GM19240 (cell line): ENCODE results near the gene TBC1D32.
"Not testable (repeated sequence)": the region's sequence is repeated elsewhere in the genome, so short reads cannot be mapped to it uniquely, and the experiment has no call there.

Experiments used
- DNase-seq: peaks from one replicate; pipeline ENCODE4 v3.0.0; 2011; ENCODE audit warnings: low spot score; ENCODE audit not compliant: insufficient read length

Gene TBC1D32

DNA sequence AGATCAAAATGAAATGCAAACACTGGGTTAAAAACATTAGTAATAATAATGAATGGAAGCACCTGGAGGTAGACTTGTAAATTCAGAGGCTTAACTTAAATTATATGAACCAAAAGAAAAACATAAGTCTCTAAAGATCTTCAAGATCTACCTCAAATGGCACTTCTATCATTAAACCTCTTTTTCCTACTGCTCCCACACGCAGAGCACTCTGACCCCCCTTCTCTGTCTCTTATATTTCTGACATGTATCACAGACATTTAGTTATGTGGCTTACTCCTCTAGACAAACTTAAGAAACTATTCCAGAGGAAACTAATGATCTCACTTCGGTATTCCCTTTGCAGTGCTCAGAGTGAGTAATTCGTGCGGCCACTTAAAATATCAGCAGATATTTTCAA, 1.1 kb downstream of the TBC1D32 start:
- no peak for DNase-seq

GRCh38 chr6:121330516-121330915, 3.8 kb downstream of the TBC1D32 start:
- no peak for DNase-seq

DNA sequence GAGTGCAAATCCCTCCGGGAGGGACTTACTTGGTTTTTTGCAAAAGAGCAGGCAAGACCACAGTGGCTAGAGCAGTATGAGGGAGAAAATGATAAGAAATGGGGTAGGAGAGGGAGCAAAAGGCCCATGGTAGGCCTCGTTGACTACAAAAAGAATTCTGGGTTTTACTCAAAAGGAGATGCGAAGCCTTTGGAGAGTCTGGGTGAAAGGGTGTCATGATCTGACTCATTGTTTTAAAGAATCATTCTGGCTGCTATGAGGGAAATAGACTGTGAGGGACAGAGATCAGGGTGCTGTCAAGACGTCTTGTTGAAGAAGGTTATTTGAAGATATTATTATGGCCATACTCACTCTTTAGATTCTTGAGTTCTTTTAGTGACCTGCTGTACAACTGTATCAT, 13.0 kb downstream of the TBC1D32 start:
- DNase-seq = no peak

DNA sequence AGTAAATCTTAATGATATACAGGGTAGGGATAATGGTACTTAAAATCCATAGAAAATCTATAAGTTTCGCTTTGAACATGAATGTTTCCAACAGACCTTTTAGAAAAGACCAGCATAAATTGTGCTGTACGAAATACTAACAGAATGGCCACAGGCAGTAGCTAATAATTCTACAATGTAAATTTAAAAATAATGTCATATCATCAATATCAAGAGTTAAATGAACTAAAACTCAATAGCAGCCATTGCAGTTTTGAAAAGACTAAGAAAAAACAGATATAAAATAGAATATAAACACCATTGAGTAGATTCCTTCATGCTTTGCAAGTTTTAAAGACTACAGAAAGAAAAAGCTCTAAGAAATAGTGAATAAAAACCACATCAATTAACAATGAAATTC, 14.7 kb downstream of the TBC1D32 start:
- no peak for DNase-seq

DNA sequence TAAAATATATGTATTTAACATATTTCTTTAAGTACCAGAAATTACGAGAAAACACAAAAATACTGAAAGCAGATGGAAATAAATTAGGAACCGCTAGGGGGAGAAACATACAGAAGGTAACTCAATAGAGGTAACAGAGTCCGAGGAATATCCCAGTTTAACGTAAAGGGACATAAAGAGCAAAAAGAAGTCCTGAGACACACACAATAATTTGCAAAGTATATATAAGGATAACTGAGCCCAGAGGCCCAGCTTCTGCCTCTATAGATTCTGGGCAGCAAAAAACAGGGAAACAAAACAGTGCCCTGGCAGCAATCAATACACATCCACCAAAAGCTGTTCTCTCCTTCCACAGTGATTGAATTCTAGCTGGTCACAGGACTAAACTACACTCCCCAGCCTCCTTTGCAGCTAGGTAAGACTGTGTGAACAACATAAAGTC, 15.1 kb downstream of the TBC1D32 start:
- no peak for DNase-seq

- no peak for DNase-seq
Measured at GRCh38 chr6:121314381-121315112, 19.7 kb downstream of the TBC1D32 start.

- not testable (repeated sequence) for DNase-seq
Measured at GRCh38 chr6:121311814-121312213, 22.5 kb downstream of the TBC1D32 start.

GRCh38 chr6:121310495-121310894, 23.8 kb downstream of the TBC1D32 start:
- no peak for DNase-seq

DNA sequence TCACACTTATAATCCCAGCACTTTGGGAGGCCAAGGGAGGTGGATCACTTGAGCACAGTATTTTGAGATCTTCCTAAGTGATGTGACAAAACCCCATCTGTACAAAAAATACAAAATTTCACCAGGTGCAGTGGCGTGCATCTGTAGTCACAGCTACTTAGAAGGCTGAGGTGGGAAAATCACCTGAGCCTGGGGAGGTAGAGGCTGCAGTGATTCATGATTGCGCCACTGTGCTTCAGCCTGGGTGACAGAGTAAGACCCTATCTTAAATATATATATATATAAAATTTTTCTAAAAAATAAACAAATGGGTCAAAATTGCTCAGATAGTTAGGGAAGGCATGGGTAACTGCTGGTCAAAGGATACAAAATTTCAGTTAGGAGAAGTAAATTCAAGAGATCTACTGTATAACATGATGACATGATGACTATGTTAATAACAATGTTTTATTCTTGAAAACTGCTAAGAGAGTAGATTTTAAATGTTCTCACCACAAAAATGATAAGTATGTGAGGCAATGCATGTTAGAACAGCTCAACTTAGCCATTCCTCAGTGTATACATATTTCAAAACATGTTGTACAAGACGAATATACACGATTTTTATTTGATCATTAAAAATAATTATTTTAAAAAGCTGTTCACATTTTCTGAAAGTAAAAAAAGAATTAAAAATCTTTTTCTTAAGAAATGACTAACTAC, 24.4 kb downstream of the TBC1D32 start:
- DNase-seq = no peak

- no peak for DNase-seq
Measured at GRCh38 chr6:121305957-121306607, 28.2 kb downstream of the TBC1D32 start.

DNA sequence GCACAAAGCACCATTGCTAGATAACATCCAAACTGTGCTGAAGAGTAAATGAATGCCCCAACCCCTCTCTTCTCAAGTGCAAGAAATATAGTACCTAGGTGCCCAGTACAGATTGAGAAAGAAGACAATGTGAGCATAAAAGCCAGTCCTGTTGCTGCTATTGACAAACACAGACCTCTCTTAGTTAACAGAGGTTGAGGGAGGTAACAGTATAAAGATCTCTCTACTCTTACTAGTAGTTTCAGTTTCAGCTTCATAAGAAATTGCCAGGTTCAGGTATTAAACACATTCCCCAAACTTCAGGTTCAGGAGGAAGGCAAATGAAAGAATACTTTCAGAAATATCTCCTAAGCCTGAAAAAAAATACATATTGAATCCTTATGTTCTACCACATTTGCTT, 31.4 kb downstream of the TBC1D32 start:
- no peak for DNase-seq

DNA sequence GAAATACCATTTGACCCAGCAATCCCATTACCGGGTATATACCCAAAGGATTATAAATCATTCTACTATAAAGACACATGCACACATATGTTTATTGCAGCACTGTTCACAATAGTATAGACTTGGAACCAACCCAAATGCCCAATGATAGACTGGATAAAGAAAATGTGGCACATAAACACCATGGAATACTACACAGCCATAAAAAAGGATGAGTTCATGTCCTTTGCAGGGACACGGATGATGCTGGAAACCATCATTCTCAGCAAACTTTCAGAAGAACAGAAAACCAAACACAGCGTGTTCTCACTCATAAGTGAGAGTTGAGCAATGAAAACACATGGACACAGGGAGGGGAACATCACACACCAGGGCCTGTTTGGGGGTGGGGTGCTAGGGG, 33.1 kb downstream of the TBC1D32 start:
- not testable (repeated sequence) for DNase-seq

DNA sequence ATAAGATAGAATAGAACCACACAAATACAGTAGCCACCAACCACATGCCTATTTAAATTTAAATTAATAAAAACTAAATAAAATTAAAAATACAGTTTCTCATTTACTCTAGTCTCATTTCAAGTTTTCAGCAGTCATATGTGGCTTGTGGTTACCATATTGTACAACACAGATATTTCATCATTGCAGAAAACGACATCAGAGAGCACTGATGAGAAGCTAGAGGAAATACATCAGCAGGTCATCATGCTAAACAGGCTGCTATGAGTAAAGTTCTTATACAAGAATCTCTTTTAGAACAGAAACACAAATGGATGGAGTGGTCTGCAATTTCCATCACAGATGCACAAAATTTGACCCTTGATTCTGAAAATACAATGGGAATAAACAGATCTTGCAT, 36.6 kb downstream of the TBC1D32 start:
- no peak for DNase-seq

- no peak for DNase-seq
Measured at GRCh38 chr6:121285041-121285440, 49.2 kb downstream of the TBC1D32 start.

- DNase-seq = no peak
Measured at GRCh38 chr6:121274666-121275295, 59.5 kb downstream of the TBC1D32 start.

DNA sequence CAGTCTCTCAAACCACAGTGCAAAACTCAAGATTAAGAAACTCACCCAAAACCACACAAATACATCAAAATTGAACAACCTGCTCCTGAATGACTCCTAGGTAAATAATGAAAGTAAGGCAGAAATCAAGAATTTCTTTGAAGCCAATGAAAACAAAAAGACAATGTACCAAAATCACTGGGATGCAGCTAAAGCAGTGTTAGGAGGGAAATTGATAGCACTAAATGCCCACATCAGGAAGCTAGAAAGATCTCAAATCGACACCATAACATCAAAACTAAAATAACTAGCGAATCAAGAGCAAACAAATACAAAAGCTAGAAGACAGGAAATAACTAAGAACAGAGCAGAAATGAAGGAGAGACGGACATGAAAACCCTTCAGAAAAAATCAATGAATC, 70.5 kb downstream of the TBC1D32 start:
- DNase-seq = no peak

- no peak for DNase-seq
Measured at GRCh38 chr6:121260651-121261102, 73.6 kb downstream of the TBC1D32 start.

DNA sequence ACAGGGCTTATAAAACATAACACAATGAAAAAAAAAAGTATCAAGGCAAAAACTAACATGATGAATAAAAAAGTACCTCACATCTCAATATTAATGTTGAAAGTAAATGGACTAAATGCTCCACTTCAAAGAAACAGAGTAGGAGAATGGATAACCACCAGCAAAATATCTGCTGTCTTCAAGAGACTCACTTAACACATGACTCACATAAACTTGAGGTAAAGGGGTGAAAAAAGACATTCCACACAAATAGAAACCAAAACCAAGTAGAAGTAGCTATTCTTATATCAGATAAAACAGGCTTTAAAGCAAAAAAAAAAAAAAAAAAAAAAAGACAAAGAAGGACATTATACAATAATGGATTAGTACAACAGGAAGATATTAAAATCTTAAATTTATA, 86.9 kb downstream of the TBC1D32 start:
- DNase-seq = no peak

GRCh38 chr6:121242386-121242785, 91.9 kb downstream of the TBC1D32 start:
- no peak for DNase-seq

DNA sequence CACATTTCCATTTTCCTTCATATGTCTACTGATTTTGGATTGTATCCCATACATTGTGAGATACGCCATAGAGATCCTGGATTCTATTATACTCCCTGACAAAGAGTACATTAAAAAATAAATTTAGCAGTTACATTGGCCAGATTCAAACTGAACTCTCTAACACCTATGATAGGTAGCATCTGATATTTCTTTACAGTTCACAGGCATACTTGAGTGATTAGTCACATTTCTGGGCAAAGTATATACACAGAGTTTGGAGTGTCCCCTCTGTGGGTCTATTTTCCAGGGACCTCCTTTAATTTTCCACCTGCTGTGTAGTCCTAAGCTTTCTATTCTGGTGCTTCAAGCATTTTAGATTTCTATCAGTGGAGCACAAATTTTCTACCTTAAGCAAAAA, 96.4 kb downstream of the TBC1D32 start:
- no peak for DNase-seq

GRCh38 chr6:121236984-121237383, 97.3 kb downstream of the TBC1D32 start:
- no peak for DNase-seq

DNA sequence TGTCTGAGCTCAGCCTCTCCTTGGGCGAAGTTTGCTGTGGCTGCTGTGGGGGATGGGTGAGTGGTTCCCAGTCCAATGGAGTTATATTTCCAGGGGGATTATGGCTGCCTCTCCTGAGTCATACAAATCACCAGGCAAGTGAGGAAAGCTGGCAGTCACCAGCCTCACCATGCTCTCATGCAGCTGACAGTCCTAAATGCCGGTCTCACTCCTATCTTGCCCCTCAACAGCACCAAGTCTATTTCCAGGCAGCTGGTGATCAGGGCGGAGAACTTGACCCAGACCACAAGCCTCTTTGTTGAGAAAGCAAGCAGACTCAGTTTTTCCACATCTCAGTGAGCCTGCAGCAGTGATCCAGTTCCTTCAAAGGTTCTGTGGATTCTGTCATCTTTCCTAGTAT, 98.9 kb downstream of the TBC1D32 start:
- no peak for DNase-seq
